HepG2 (cell line): ENCODE data around the gene CD151.

Experiments
- DR1 ChIP-seq: sonication (generic); formaldehyde crosslinking; IDR thresholded peaks from 2 replicates; pipeline ENCODE4 v1.8.0; 2021; ENCODE audit warnings: mild to moderate bottlenecking, missing genetic modification reagents, inconsistent platforms
- KDM5A ChIP-seq: fragments of 200-600 bp; sonication (generic); IDR thresholded peaks from 2 replicates; pipeline ENCODE4 v1.7.0; 2018; ENCODE audit warnings: antibody characterized with exemption, mild to moderate bottlenecking, low read length, borderline replicate concordance
- KLF13 ChIP-seq: sonication (generic); formaldehyde crosslinking; IDR thresholded peaks from 2 replicates; pipeline ENCODE4 v1.4.0; 2020; ENCODE audit warnings: mild to moderate bottlenecking, missing genetic modification reagents
- NFYB ChIP-seq: sonication (generic); formaldehyde crosslinking; IDR thresholded peaks from 2 replicates; pipeline ENCODE4 v1.4.0; 2020; ENCODE audit warnings: missing genetic modification reagents
- PHF21A ChIP-seq: sonication (generic); formaldehyde crosslinking; IDR thresholded peaks from 2 replicates; pipeline ENCODE4 v1.5.0; 2020; ENCODE audit warnings: mild to moderate bottlenecking, missing genetic modification reagents
- SMC3 ChIP-seq: IDR thresholded peaks from 2 replicates; pipeline ENCODE4 v1.6.1; 2011; ENCODE audit warnings: low read length, improper control_type of control experiment
- TCF7 ChIP-seq: sonication (generic); IDR thresholded peaks from 2 replicates; pipeline ENCODE4 v1.6.1; 2016; ENCODE audit warnings: antibody characterized with exemption, low read depth
- ZNF274 ChIP-seq: sonication (generic); formaldehyde crosslinking; IDR thresholded peaks from 2 replicates; pipeline ENCODE4 v1.5.1; 2020; ENCODE audit warnings: mild to moderate bottlenecking, missing genetic modification reagents
- ZNF781 ChIP-seq: sonication (generic); formaldehyde crosslinking; IDR thresholded peaks from 2 replicates; pipeline ENCODE4 v1.5.1; 2020; ENCODE audit warnings: borderline replicate concordance, mild to moderate bottlenecking, missing genetic modification reagents; ENCODE audit errors: not compliant biosample characterization
- TF ChIP-seq, protein P1 (sequence below): sonication (generic); formaldehyde crosslinking; IDR thresholded peaks from 2 replicates; pipeline ENCODE4 v1.5.0; 2020; ENCODE audit warnings: mild to moderate bottlenecking, missing genetic modification reagents, moderate library complexity
- TF ChIP-seq, protein P2 (sequence below): sonication (generic); IDR thresholded peaks from 2 replicates; pipeline ENCODE4 v1.6.1; 2016; ENCODE audit warnings: low read depth, borderline replicate concordance
- TF ChIP-seq, protein P3 (sequence below): sonication (generic); formaldehyde crosslinking; IDR thresholded peaks from 2 replicates; pipeline ENCODE4 v1.4.0; 2020; ENCODE audit warnings: missing genetic modification reagents, borderline replicate concordance
- TF ChIP-seq, protein P4 (sequence below): sonication (generic); formaldehyde crosslinking; conservative IDR thresholded peaks from 2 replicates; pipeline ENCODE4 v1.4.0; 2020; ENCODE audit warnings: missing genetic modification reagents

DNA sequence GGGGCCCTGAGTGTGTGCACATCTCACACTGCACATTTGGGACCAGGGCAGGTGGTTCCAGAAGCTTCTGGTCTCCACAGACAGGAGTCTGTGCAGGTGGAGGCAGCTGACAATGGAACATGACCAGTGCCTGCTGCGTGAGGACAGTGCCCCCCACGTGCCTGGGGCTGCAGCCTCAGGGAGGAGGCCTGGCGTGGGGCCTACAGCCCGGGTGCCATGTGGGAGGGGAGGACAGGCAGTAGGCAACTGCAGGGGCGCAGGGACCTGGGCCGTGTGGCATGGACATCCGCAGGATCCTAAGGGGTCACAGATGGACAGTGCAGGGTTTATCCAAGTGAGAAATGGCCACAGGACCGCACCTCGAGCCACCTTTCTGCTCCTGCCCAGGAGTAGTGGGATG is 38.7 kb downstream of the CD151 start:
- TF ChIP-seq KLF13 (CRISPR knock-in tag) (no peak), NFYB (CRISPR knock-in tag) (no peak), PHF21A (CRISPR knock-in tag) (no peak), ZNF274 (CRISPR knock-in tag) (no peak), KDM5A (no peak), SMC3 (no peak), DR1 (CRISPR knock-in tag) (no peak), TCF7 (no peak), ZNF781 (CRISPR knock-in tag) (no peak)
- TF ChIP-seq, protein P1, sequence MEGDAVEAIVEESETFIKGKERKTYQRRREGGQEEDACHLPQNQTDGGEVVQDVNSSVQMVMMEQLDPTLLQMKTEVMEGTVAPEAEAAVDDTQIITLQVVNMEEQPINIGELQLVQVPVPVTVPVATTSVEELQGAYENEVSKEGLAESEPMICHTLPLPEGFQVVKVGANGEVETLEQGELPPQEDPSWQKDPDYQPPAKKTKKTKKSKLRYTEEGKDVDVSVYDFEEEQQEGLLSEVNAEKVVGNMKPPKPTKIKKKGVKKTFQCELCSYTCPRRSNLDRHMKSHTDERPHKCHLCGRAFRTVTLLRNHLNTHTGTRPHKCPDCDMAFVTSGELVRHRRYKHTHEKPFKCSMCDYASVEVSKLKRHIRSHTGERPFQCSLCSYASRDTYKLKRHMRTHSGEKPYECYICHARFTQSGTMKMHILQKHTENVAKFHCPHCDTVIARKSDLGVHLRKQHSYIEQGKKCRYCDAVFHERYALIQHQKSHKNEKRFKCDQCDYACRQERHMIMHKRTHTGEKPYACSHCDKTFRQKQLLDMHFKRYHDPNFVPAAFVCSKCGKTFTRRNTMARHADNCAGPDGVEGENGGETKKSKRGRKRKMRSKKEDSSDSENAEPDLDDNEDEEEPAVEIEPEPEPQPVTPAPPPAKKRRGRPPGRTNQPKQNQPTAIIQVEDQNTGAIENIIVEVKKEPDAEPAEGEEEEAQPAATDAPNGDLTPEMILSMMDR (CRISPR knock-in tag) = no peak
- TF ChIP-seq, protein P2, sequence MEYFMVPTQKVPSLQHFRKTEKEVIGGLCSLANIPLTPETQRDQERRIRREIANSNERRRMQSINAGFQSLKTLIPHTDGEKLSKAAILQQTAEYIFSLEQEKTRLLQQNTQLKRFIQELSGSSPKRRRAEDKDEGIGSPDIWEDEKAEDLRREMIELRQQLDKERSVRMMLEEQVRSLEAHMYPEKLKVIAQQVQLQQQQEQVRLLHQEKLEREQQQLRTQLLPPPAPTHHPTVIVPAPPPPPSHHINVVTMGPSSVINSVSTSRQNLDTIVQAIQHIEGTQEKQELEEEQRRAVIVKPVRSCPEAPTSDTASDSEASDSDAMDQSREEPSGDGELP = no peak
- TF ChIP-seq, protein P3, sequence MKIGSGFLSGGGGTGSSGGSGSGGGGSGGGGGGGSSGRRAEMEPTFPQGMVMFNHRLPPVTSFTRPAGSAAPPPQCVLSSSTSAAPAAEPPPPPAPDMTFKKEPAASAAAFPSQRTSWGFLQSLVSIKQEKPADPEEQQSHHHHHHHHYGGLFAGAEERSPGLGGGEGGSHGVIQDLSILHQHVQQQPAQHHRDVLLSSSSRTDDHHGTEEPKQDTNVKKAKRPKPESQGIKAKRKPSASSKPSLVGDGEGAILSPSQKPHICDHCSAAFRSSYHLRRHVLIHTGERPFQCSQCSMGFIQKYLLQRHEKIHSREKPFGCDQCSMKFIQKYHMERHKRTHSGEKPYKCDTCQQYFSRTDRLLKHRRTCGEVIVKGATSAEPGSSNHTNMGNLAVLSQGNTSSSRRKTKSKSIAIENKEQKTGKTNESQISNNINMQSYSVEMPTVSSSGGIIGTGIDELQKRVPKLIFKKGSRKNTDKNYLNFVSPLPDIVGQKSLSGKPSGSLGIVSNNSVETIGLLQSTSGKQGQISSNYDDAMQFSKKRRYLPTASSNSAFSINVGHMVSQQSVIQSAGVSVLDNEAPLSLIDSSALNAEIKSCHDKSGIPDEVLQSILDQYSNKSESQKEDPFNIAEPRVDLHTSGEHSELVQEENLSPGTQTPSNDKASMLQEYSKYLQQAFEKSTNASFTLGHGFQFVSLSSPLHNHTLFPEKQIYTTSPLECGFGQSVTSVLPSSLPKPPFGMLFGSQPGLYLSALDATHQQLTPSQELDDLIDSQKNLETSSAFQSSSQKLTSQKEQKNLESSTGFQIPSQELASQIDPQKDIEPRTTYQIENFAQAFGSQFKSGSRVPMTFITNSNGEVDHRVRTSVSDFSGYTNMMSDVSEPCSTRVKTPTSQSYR = no peak
- TF ChIP-seq, protein P4, sequence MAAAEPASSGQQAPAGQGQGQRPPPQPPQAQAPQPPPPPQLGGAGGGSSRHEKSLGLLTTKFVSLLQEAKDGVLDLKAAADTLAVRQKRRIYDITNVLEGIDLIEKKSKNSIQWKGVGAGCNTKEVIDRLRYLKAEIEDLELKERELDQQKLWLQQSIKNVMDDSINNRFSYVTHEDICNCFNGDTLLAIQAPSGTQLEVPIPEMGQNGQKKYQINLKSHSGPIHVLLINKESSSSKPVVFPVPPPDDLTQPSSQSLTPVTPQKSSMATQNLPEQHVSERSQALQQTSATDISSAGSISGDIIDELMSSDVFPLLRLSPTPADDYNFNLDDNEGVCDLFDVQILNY (CRISPR knock-in tag) = no peak
